B cell (primary cell): Measurements from ENCODE around the gene C1orf105. TPM values are rescaled to one million over a fixed set of nuclear protein-coding genes. Genes with fewer than 3 reads are reported as not detected.

ENCODE experiments used
- ATAC-seq: fragments of 200-7000 bp; cut with Tn5 transposase; one replicate; pipeline ENCODE4 v1.10.0; 2021; ENCODE audit warnings: low read depth, mild to moderate bottlenecking, moderate number of reproducible peaks, moderate library complexity
- CTCF ChIA-PET: fragments of 350-600 bp; sonication (Branson Sonifier 250); formaldehyde crosslinking; loops from one replicate; lab custom pipeline; 2021; ENCODE audit warnings: antibody characterized with exemption, inconsistent platforms; lab: Charles Lee
- POLR2A ChIA-PET: fragments of 350-600 bp; sonication (Branson Sonifier 250); formaldehyde crosslinking; loops from one replicate; lab custom pipeline; 2021; ENCODE audit warnings: antibody characterized with exemption; lab: Charles Lee
- DNase-seq: peaks from one replicate; pipeline ENCODE4 v3.0.0; 2013
- H2AFZ ChIP-seq: 2 replicates; pipeline ENCODE4 v1.6.1; 2012; ENCODE audit warnings: mild to moderate bottlenecking, low read depth, low read length; ENCODE audit not compliant: insufficient read depth, poor library complexity, severe bottlenecking
- H3K27ac ChIP-seq, 2 donors: 1 replicate in 1 of 2; 2 replicates in 1 of 2; pipeline ENCODE4 v1.5.1; 2012 to 2013; ENCODE audit warnings: low read length in 2 of 2, mild to moderate bottlenecking in 2 of 2, moderate library complexity in 1 of 2
- H3K27me3 ChIP-seq, 4 experiments: fragments of 200-600 bp in 1 of 4; sonication (generic) in 1 of 4; replicated peaks in 1 of 4; 1 replicate in 2 of 4; 2 replicates in 2 of 4; pipeline versions ENCODE4 v1.6.1 to v1.7.0; 2013 to 2016; ENCODE audit warnings: low read length in 3 of 4, mild to moderate bottlenecking in 2 of 4, mixed read lengths in 1 of 4, moderate library complexity in 1 of 4; ENCODE audit not compliant: insufficient read depth in 4 of 4, control insufficient read depth in 3 of 4; ENCODE audit errors: control extremely low read depth in 1 of 4
- H3K36me3 ChIP-seq, 2 experiments: replicated peaks in 1 of 2; 1 replicate in 1 of 2; 2 replicates in 1 of 2; pipeline versions ENCODE4 v1.6.1 to v1.7.1; 2013; ENCODE audit warnings: low read length in 1 of 2; ENCODE audit not compliant: insufficient read depth in 2 of 2, control insufficient read depth in 1 of 2; ENCODE audit errors: control extremely low read depth in 1 of 2, extremely low read depth in 1 of 2
- H3K4me1 ChIP-seq, 2 donors: fragments of 200-600 bp in 1 of 2; sonication (generic) in 1 of 2; 1 replicate in 1 of 2; 2 replicates in 1 of 2; pipeline versions ENCODE4 v1.5.1 to v1.6.1; 2013 to 2017; ENCODE audit warnings: low read length in 2 of 2; ENCODE audit not compliant: control insufficient read depth in 2 of 2, insufficient read depth in 2 of 2
- H3K4me2 ChIP-seq: replicated peaks from 2 replicates; pipeline ENCODE3; 2012; ENCODE audit warnings: mild to moderate bottlenecking, low read depth, low read length; ENCODE audit not compliant: poor library complexity, severe bottlenecking
- H3K4me3 ChIP-seq, 5 experiments: fragments of 200-600 bp in 1 of 5; sonication (generic) in 1 of 5; 1 replicate in 3 of 5; 2 replicates in 2 of 5; pipeline versions ENCODE4 v1.5.1 to v1.7.0; 2011 to 2016; ENCODE audit warnings: low read length in 4 of 5, mild to moderate bottlenecking in 4 of 5, low read depth in 2 of 5, control low read depth in 1 of 5, moderate library complexity in 1 of 5; ENCODE audit not compliant: insufficient read depth in 1 of 5; ENCODE audit errors: control extremely low read depth in 1 of 5, extremely low read depth in 1 of 5
- H3K79me2 ChIP-seq: fragments of 200-600 bp; sonication (generic); one replicate; pipeline ENCODE4 v1.6.0; 2016; ENCODE audit warnings: low read length; ENCODE audit not compliant: control insufficient read depth, insufficient read depth
- H3K9ac ChIP-seq: fragments of 200-600 bp; sonication (generic); 2 replicates; pipeline ENCODE4 v1.6.1; 2017; ENCODE audit warnings: mild to moderate bottlenecking, low read length, moderate library complexity
- H3K9me3 ChIP-seq, 3 donors: one replicate each; pipeline versions ENCODE4 v1.6.1 to v1.7.1; 2013; ENCODE audit warnings: low read length in 2 of 3; ENCODE audit not compliant: control insufficient read depth in 2 of 3, insufficient read depth in 1 of 3; ENCODE audit errors: control extremely low read depth in 1 of 3
- H4K20me1 ChIP-seq: 2 replicates; pipeline ENCODE4 v1.6.0; 2012; ENCODE audit warnings: mild to moderate bottlenecking, low read length; ENCODE audit not compliant: insufficient read depth, control insufficient read depth, poor library complexity, severe bottlenecking
- H3K27ac Mint-ChIP-seq: one replicate; pipeline ENCODE4 v1.8.0; 2021; ENCODE audit warnings: mixed read lengths
- H3K27me3 Mint-ChIP-seq: one replicate; pipeline ENCODE4 v1.8.0; 2021; ENCODE audit warnings: mixed read lengths
- H3K4me1 Mint-ChIP-seq: one replicate; pipeline ENCODE4 v1.8.0; 2021; ENCODE audit warnings: mixed read lengths
- H3K4me3 Mint-ChIP-seq: one replicate; pipeline ENCODE4 v1.8.0; 2021; ENCODE audit warnings: mixed read lengths
- H3K9me3 Mint-ChIP-seq: one replicate; pipeline ENCODE4 v1.8.0; 2022; ENCODE audit warnings: mixed read lengths; ENCODE audit not compliant: insufficient read depth
- CTCF ChIP-seq: fragments of 200-600 bp; IDR thresholded peaks from one replicate; pipeline ENCODE4 v1.8.0; 2022; ENCODE audit warnings: antibody characterized with exemption, mild to moderate bottlenecking
- EZH2 ChIP-seq: IDR thresholded peaks from 2 replicates; pipeline ENCODE4 v1.6.1; 2012; ENCODE audit warnings: borderline replicate concordance, low read depth, mild to moderate bottlenecking, moderate library complexity, low read length; ENCODE audit not compliant: insufficient read depth, poor library complexity, severe bottlenecking
- WGBS: methylation state at CpG from one replicate; pipeline ENCODE4 v1.1.5; 2013; ENCODE audit warnings: missing lambda C conversion rate; ENCODE audit not compliant: insufficient coverage; 5-methylcytosine and 5-hydroxymethylcytosine counted together
- intact Hi-C: fragments of 100-400 bp; cut with micrococcal nuclease; formaldehyde crosslinking; loops from one replicate; pipeline ENCODE4 v1.10.0; 2022
- polyA plus RNA-seq: library from polyadenylated mRNA; depleted of rRNA; stranded (reverse); fragments of >200 nt; gene quantifications from 2 replicates; pipeline ENCODE4 v1.2.3, GENCODE V29; 2012
- total RNA-seq, 2 donors: library from RNA; stranded (reverse); fragments of 120-200 nt in 1 of 2; gene quantifications; 1 replicate in 1 of 2; 2 replicates in 1 of 2; pipeline versions ENCODE4 v1.2.3 to v1.2.4, GENCODE V29; 2013 to 2022

The C1orf105 gene
- total and polyA plus RNA-seq, 2 donors (not counting 1 experiment from before 2014, with no cell fraction given): not detected

GRCh38 chr1:172398970-172399755 lies 21.3 kb upstream of the C1orf105 start:
- ChIA-PET POLR2A (interaction anchor here (1.0 to 2.7 kb wide), 4 partner anchors 9 to 212 kb away, joined by 3 to 10 read pairs (median 3); no protein-coding TSS in a partner anchor), CTCF (interaction anchor here (0.7 to 12.3 kb wide), 59 partner anchors 9 to 598 kb away, joined by 3 to 152 read pairs (median 4); partner anchors contain the start of gene PIGC)
- no peaks in the 10 kb centered on the region for H3K9me3 ChIP-seq
- Mint-ChIP-seq H3K4me3 (peak overlapping the region; percentile 78), H3K27ac (peak overlapping the region; percentile 94), H3K9me3 (no peaks in the 10 kb centered on the region), H3K27me3 (no peaks in the 10 kb centered on the region), H3K4me1 (peaks cover 56% of the 10 kb centered on the region)
- peak; percentile 50 for ATAC-seq
- peak; percentile 74 for DNase-seq
- no peaks in the 10 kb centered on the region for H3K27me3 ChIP-seq
- TF ChIP-seq EZH2: no peak
- TF ChIP-seq CTCF: peak; percentile 92
- H2AFZ ChIP-seq: peak overlapping the region; percentile 68
- peak overlapping the region; percentile 47 to 71 for H3K27ac ChIP-seq
- WGBS: 49% methylated on average over 6 of the region's 9 CpGs
- peak overlapping the region; percentile 43 for H3K9ac ChIP-seq
- peaks cover 43 to 48% of the 10 kb centered on the region in 2 donors for H3K4me1 ChIP-seq
- H3K4me3 ChIP-seq: peak overlapping the region in 3 of 5 experiments; percentile 33 to 41 (median 36)
- peaks cover 4% of the 10 kb centered on the region for H3K79me2 ChIP-seq
- intact Hi-C loops: loop anchor here (1.0 kb wide), 6 partner anchors 45 to 598 kb away; partner anchors contain the start of gene PIGC
- H4K20me1 ChIP-seq: no peaks in the 10 kb centered on the region
- peak overlapping the region; percentile 59 for H3K4me2 ChIP-seq
- H3K36me3 ChIP-seq: no peaks in the 10 kb centered on the region
